NCI-H2227 (cell line): ENCODE results near the gene PIGU.
A peak's percentile ranks its signal among the peaks of the same experiment; 100 is the strongest.

Source experiments
- DNase-seq: peaks from one replicate; lab custom pipeline; 2025; ENCODE audit not compliant: unreplicated experiment; lab: John Stamatoyannopoulos, UW

The PIGU gene

GRCh38 chr20:34579979-34580940, 96.6 kb downstream of the PIGU start:
- DNase-seq = no peak

DNA sequence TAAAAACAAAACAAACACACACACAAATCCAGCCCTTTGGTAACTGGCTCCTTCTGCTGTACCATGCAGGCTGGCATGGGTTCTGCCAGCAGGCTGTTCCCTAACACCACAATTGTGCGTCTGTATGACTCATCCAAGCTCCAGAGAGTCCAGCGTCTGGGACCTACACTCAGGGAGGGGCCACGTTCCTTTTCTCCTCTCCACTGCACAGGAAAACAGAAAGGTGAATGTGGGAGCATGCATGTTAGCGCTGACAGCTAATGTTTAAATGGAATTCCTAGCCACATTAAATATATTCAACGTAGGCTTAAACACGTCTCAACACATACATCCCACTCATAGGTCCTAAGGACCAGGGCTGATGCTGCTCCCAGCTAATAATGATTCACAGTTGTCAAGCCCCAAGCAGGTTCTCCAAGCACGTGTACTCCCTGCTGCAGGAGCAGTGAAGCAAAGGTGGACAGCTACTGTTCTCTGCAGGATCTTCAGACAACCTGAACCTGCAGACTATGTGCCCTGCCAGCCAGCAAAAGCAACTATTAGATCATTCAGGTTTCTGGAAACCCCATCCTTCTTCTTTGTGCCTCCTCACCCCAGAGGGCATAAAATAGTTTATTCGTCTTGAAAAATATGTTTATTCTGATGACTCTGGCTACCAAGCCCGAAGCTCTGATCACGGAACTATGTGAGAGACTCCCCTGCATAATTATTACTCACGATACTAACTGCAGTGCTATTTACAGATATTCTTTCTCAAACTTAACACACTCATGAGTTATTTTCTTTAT, 97.5 kb downstream of the PIGU start:
- DNase-seq = peak; percentile 44

DNA sequence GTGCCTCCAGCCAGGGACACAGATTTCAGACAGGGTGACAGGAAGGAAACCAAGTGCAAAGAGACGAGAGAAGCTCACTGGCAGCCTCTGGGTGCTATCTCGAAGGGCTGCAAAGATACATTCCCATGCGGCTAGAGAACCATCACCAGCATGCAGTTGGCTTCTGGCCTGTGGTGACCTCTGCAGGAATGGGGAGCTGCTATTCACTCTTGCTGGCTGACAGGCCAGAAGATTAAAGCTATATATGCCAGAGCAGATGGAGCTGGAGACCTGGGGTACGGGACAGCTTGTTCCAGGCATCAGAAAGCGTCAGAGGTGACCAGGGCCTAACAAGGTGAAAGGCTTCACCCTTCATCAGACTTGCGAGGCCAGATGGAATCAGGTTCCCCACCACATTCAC, 98.4 kb downstream of the PIGU start:
- DNase-seq = no peak

GRCh38 chr20:34578025-34578424, 98.9 kb downstream of the PIGU start:
- DNase-seq = no peak

DNA sequence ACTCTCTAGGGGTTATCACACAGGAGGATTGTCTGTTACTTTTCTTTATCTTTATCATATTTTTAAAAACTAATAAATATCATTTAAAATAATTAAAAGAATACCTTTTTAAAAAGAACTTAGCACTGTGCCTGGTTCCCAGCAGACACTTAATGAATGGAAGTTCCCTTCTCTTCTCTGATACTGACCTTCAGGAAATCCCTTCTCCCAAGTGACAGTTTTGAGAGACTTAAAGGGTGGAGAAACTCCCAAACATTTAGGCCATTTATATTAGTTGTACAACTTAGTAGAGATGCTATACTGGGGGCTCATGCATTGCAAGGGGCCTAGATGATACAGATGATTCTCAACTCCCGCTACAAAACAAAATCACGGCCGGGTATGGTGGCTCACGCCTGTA, 99.8 kb downstream of the PIGU start:
- no peak for DNase-seq

- no peak for DNase-seq
Observed at GRCh38 chr20:34575756-34576155, 101.1 kb downstream of the PIGU start.

GRCh38 chr20:34575271-34575670, 101.6 kb downstream of the PIGU start:
- DNase-seq = no peak

GRCh38 chr20:34574861-34575260, 102.0 kb downstream of the PIGU start:
- no peak for DNase-seq

DNA sequence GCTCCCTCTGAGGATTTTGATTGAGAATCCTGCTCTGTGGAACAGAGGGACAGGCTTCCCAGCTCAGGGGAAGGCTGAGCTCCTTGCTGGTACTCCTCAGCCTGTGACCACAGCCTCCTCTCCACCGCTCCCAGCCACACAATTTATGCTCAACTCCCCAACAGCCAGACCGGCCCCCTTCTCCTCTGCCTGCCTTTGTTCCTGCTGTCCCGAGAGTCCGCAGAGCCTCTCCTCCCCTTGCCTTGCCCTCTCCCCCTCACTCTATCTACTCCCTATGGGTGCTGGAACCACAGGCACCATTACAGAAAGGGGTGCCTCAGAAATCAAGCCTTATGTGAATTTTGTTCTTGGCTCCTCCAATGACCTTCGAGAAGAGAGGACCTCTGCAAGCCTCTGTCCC, 102.5 kb downstream of the PIGU start:
- no peak for DNase-seq

- no peak for DNase-seq
Observed at GRCh38 chr20:34573541-34574300, 103.2 kb downstream of the PIGU start.

GRCh38 chr20:34571753-34572152, 105.1 kb downstream of the PIGU start:
- DNase-seq = no peak

DNA sequence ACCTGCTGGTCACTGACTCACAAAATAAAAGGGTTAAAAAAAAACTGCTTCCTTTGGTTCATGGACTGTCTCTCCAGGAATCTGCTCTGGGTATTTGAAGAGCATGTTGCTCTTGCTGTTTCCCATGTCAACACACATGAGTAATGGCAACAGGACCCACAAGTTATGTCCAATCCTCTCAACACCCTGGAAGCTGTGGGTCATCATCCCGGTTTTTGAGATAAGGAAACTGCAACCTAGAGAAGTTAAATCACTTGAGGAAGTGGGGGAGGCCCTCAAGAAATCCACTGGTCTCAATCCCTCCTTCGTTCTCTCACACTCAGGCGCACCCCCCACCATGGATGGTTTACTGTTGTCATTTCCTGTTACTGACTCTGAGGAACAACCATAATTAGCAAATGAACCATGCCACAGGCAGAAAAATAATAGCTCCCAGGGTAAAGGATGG, 106.0 kb downstream of the PIGU start:
- DNase-seq = no peak

DNA sequence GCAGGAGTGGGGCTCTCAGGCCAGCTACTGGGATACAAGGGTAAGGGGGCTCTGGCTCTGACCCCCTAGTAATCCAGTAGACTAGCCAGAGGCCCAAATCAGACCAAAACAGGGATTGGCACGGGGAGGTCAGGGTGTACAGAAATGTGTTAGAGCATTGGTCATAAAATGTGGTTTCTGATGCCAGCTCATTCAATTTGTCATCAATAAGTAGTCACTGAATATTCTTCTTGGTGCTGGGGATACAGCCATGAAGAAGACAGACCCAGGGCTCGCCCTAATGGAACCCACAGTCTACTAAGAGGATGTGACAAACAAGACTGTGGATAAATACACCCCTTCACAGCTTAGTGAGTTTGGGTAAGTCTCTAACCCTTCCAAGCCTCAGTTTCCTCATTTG, 107.3 kb downstream of the PIGU start:
- DNase-seq = no peak

- DNase-seq = no peak
Observed at GRCh38 chr20:34567892-34568865, 108.7 kb downstream of the PIGU start.

DNA sequence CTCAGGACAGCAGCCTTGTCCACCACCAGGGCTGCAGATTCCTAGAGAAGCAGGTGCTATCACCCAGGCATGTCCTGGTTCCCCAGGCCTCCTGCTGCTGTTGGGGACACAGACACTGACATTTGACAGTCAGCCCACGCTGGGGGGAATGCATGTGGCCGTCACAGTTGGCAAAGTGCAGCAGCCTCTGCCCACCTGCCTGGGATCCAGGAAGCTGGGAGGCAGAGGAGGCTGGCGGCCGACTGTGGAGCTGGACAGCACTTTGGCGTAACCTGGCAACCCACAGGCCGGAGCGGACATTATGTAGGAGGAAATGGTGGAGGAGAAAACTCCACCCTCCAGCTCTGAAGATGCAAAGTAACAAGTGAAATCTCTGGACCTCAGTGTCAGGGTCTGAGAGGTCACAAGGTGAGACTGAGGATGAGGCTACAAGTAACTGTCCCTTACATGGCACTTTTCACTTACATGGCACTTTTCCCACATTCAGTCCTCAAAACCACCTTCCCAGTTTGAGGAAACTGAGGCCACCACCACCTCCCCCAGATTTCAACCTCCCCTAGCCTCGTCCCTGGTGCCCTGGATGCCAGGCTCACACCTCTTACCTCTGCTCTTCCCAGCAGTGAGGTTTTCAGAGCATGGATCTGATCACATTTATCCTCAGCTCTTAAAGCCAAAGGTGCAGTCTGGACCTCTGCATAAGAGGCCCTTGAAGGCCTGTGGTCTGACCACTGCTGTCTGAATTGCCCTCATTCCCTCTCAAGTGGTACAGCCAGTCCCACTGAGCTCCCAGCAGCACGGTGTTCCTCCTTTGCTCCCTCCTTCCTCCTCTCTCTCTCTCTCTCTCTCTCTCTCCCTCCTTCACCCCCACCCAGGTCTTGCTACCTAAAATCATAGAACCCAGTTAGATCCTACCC, 109.7 kb downstream of the PIGU start:
- no peak for DNase-seq

DNA sequence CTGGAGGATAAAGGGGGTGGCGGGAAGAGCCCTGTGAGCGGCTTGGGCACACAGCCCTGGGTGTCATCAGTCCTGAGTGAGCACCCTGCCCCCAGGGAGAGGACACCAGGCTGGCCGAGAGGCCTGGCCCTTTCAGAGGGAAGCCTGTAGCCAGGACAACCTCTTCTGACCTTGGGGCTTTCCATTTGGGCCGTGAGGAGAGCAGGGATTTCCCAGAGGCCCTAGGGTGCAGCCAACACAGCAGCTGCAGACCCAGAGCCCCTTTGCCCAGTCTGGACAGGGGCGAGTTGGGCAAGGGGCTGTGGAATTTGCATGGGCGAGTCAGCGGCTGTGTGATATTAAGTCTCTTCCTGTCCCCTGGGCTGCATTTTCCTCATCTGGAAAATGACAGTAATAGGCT, 112.1 kb downstream of the PIGU start:
- no peak for DNase-seq

DNA sequence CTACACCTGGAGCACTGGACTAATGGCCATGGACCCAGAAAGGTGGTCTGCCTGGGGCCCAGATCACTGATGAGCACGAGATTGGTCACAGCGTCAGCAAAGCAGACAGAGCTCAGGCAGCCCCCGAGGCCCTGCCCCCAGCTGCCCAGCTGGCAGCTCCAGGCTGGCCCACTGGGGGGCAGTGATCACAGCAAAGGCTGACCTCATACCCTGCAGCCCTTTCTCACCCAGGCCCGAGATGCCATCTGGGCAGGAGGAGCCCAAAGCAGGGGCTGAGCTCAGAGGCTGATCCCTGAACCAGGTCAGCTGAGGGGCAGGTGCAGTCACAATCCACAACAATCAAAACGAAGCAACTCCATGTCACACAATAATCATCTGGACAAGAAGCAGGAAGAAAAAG, 114.3 kb downstream of the PIGU start:
- DNase-seq = peak; percentile 39

- DNase-seq = no peak
Observed at GRCh38 chr20:34561661-34562060, 115.2 kb downstream of the PIGU start.

DNA sequence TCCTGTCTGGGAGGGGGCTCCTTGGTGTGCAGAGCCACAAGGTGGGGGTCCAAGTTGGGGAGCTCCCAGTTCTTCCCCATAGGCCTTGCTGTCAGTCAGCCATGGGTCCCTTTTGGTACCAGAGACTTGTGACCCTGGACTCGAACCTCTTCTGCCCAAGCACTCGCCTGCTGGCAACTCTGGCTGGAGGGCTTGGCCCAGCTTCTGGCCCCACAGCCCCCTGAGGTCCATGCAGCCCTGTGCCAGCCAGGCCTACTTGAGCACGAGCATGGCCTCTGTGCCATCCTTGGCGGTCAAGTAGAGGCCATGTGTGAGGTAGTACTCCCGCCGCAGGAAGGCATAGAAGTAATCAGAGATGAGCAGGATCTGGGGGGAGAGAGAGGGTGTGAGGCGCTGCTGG, 116.3 kb downstream of the PIGU start:
- DNase-seq = no peak
